ENCODE data around the gene SLC30A2.

Gene SLC30A2

DNA sequence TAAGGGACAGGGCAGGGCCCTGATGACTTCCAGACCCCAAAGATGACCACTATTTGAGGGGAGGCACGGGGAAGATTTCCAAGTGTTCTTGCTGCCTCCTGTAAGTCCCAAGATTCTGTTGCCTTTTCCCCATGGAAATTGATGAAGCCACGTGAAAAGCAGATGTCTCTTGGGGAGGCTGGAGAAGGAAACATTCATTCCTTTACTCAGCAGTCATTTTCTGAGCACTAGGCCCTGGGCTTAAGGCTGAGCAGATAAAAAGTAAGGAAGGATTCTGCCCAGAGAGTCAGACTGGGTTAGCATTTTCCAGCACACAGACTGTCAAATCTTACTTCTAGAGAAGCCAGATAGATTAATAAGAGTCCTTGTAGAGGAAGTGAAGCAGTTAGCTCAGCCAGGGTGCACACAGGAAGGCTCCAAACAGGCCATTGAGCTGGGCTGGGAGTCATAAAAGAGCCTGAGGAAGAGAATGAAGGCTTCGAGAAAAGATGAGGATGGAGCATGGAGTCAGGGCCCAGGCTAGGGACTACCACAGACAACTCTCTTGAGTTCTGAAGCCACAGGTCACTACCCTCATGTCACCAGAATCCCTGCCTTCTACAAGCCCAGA is 14.2 kb downstream of the SLC30A2 start:
- H3K4me3 ChIP-seq (replicated peaks in 1 of 2; ENCODE audit: low read depth in 2 of 2, low read length in 2 of 2), result no peak overlapping the region
- DNase-seq (ENCODE audit: low read depth in 2 of 2), result peak in 1 of 2 donors; percentile 37
- TF ChIP-seq, protein P1, sequence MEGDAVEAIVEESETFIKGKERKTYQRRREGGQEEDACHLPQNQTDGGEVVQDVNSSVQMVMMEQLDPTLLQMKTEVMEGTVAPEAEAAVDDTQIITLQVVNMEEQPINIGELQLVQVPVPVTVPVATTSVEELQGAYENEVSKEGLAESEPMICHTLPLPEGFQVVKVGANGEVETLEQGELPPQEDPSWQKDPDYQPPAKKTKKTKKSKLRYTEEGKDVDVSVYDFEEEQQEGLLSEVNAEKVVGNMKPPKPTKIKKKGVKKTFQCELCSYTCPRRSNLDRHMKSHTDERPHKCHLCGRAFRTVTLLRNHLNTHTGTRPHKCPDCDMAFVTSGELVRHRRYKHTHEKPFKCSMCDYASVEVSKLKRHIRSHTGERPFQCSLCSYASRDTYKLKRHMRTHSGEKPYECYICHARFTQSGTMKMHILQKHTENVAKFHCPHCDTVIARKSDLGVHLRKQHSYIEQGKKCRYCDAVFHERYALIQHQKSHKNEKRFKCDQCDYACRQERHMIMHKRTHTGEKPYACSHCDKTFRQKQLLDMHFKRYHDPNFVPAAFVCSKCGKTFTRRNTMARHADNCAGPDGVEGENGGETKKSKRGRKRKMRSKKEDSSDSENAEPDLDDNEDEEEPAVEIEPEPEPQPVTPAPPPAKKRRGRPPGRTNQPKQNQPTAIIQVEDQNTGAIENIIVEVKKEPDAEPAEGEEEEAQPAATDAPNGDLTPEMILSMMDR (IDR thresholded peaks at IDR 0.05; ENCODE audit: low read depth, low read length), result no peak

DNA sequence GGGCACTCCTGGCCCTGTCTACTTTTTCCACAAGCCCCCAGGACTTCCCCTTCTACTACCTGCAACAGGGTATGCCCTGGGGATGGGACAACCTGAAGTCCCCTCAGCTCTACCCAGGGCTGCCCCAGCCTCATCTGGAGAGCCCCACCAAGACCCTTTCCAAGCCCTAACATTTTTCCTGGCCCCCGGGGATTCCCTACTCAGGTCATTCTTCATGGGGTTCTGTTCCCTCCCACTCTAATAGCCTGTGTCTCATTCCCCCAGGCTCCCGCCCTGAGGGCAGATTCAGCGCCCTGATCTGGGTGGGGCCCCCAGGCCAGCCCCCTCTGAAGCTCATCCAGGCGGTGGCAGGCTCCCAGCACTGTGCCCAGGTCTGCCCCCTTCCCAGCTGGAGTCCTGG is 14.7 kb downstream of the SLC30A2 start:
- no peak overlapping the region for H3K4me3 ChIP-seq (replicated peaks in 1 of 2; ENCODE audit: low read depth in 2 of 2, low read length in 2 of 2)
- DNase-seq (ENCODE audit: low read depth in 2 of 2), result no peak
- TF ChIP-seq, protein P1 (IDR thresholded peaks at IDR 0.05; ENCODE audit: low read depth, low read length), result no peak

DNA sequence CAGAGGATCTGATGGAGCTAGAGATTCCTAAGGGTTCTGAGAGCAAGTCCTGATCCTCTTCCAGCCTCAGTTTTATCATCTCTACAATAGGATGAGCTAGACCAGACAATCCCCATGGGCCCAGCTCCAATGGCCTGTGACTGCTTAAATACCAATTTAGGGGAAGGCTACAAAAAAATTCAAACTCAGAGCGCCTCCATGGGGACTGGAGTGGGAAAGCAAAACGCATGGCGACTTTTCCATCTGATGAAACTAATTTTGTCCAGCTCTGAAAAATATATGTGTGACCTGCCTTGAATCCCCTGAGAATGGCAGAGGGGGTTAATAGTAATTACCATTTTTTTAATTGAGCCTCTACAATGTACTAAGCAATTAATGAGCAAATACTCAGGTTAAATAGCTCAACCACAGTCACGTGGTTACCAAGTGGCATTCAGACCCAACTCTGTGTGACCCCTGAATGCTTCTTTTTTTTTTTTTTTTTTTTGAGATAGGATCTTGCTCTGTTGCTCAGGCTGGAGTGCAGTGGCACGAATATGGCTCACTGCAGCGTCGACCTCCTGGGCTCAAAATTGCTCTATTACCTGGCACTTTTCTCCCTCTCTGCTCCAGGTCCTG is 15.9 kb downstream of the SLC30A2 start:
- H3K4me3 ChIP-seq (replicated peaks in 1 of 2; ENCODE audit: low read depth in 2 of 2, low read length in 2 of 2), result no peak overlapping the region
- TF ChIP-seq, protein P1 (IDR thresholded peaks at IDR 0.05; ENCODE audit: low read depth, low read length), result peak; percentile 1
- peak in 1 of 2 donors; percentile 21 for DNase-seq (ENCODE audit: low read depth in 2 of 2)

DNA sequence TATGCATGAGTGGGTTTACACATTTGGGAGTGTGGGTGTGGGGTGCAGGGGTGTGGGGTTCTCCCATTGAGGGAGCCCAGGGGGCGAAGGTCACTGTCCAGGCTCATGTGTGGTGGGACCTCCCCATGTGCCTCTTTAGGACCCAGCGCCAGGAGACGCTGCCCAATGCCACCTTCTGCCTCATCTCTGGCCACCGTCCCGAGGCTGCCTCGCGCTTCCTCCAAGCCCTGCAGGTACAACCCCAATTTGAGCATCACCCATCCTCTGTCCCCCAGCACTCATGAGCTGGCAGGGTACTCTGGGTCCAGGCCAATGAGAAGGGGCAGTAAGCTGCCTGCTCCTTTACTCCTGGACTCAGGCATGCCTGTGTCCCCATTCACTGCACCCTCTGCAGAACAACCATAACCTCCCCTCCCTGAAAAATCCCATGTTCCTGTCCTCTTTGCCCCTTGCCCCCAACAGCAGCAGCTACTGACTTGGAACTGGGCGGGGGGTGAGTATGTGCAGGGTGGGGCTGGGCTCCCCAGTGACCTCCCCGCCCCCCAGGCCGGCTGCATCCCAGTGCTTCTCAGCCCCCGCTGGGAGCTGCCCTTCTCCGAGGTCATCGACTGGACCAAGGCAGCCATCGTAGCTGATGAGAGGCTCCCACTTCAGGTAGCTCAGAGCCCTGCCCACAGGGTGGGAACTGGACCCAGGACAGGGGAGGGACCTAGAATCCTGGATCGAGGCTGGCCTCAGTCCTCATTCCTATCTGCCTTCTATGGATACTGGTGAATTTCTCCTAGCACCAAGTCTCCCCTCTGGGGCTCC is 16.7 kb downstream of the SLC30A2 start:
- TF ChIP-seq, protein P1 (IDR thresholded peaks at IDR 0.05; ENCODE audit: low read depth, low read length), result no peak
- no peak for DNase-seq (ENCODE audit: low read depth in 2 of 2)
- no peak overlapping the region for H3K4me3 ChIP-seq (replicated peaks in 1 of 2; ENCODE audit: low read depth in 2 of 2, low read length in 2 of 2)

DNA sequence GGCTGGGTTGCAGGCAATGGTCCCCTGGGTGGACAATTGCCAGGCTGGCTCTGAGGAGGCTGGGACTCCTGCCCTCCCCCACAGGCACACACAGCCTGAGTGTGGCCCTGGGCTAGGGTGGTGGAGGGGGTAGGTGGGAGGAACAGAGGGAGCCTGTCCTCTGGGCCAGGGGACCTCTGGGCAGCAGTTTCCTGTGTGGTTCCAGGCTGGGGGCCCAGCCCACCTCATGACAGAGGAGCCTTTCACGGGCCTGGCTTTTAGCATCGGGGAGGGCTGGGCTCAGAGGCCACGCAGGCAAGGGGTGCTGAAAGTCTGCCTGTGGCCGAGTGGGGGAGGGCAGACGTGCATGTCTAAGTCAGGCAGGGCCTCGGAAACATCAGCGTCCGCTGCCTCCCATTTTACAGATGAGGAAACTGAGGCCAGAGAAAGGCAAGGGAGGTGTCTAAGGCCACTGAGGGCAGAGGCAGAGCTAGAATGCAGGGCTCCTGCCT is 17.4 kb downstream of the SLC30A2 start:
- no peak for DNase-seq (ENCODE audit: low read depth in 2 of 2)
- TF ChIP-seq, protein P1 (IDR thresholded peaks at IDR 0.05; ENCODE audit: low read depth, low read length), result no peak
- no peak overlapping the region for H3K4me3 ChIP-seq (replicated peaks in 1 of 2; ENCODE audit: low read depth in 2 of 2, low read length in 2 of 2)

DNA sequence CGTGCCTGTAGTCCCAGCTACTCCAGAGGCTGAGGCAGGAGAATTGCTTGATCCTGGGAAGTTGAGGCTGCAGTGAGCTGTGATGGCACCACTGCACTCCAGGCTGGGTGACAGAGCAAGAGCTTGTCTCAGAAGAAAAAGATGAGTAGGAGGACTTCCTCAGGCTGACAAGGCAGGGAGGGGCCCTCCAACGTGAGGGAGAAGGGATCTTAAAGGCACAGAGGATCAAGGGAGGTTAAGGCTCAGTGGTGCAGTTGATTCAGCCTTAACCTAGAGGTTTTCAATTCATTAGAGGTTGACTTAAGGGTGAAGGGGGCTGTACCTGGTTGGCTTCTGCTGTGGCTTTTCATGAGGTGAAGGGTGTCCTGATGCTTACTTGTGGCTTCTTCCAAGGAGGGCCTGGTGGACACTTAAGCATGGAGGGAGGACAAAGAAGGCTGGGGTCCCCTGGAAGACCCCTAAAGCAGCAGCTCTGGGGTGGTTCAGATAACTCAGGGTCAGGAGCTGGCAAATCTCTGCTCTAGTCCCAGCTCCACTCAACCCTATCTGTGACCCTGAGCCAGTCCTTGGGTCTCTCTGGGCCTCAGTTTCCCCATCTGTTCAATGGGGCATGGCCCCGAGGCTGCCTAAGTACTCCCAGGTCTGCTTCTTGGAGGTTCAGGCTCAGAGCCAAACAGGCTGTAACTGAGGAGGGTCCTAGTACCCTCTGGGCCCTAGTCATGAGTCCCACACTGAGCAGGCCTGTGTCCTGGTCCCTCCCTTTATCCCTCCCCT is 18.0 kb downstream of the SLC30A2 start:
- TF ChIP-seq, protein P1 (IDR thresholded peaks at IDR 0.05; ENCODE audit: low read depth, low read length), result no peak
- H3K4me3 ChIP-seq (replicated peaks in 1 of 2; ENCODE audit: low read depth in 2 of 2, low read length in 2 of 2), result no peak overlapping the region
- no peak for DNase-seq (ENCODE audit: low read depth in 2 of 2)
